ENCODE results near the gene IL1A.
"Not testable (repeated sequence)": the region's sequence is repeated elsewhere in the genome, so short reads cannot be mapped to it uniquely, and the experiment has no call there.

Gene IL1A, protein sequence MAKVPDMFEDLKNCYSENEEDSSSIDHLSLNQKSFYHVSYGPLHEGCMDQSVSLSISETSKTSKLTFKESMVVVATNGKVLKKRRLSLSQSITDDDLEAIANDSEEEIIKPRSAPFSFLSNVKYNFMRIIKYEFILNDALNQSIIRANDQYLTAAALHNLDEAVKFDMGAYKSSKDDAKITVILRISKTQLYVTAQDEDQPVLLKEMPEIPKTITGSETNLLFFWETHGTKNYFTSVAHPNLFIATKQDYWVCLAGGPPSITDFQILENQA

DNA sequence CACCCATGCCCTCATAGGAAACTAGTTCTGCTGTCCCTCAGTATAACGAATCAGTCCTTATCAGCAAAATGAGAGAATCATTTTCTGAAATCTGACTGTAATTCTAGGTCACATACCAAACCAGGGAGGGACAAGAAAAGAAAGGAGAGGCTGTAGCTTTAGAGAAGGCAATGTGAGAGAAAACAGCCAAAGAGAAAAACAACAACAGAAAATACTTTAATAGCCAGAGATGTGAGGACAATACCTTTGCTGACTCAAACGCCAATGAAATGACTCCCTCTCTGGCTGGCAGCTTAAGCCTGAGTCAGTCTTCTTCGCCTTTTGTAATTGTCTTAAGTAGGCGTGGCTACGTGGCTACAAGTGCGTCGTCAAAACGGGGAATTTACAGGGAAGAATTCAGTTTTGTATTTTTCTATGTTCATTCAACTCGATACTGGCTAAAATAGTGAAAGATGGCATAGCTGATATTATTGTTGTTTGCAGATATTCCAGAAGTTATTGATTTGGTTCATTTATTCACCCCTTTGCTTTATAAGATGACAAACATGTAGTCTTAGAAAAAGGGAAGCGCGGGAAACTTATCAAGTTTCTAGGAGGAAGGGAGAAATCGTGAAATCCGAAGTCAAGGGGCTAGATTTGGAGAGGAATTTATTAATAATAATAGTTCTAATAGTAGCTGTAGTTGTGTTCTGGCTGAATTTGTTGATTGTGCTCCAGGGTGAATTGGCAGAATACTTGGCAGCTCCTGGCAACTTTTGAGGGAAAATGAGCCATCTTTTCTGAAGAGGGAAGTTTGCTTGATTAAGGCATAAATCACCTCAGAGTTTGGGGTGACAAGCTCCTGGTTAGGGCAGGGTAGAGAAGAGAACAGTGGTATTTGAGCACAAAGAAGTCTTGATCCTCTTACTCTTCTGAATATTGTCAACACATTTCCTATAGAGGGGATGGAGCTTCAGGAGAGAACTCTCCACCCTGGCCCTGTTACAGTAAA, at the start of gene IL1A:
TSS of gene IL1A (minus strand) at position 295 of the 991 bp plus-strand sequence. CDS start 723 bp downstream, outside the sequence.
- Mint-ChIP-seq H3K27ac (no peak within 1 kb of the TSS), H3K4me1 (ENCODE audit: low read depth) (peaks cover 14% of the 10 kb centered on the region), H3K36me3 (ENCODE audit: low read depth) (no peaks in the 10 kb centered on the region)

DNA sequence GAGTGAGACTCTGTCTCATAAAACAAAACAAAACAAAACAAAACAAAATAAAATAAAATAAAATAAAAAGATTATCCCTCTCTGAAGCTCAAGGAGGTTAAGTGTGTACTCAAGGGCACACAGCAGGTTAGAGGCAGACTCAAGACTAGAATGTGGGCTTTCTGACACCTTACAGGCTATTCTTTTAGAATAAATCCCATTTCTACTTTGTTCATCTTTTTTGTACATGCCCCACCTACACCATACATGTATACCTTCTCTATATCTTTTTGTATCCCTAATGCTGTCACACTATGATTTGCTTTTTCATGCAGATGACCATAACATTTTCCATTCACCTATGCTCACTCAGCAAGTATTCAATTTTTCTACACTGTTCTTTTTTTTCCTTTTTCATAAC, 49.7 kb upstream of the IL1A start:
- Mint-ChIP-seq H3K27me3 (peaks cover 35% of the 10 kb centered on the region), H3K27ac (no peak overlapping the region), H3K4me1 (ENCODE audit: low read depth) (peaks cover 10% of the 10 kb centered on the region), H3K36me3 (ENCODE audit: low read depth) (no peaks in the 10 kb centered on the region), H3K9me3 (no peaks in the 10 kb centered on the region), H3K4me3 (no peak overlapping the region)

More for the DNA sequence above, at the start of gene IL1A:
- peaks cover 23% of the 10 kb centered on the region for H3K27me3 Mint-ChIP-seq
- no peaks in the 10 kb centered on the region for H3K9me3 Mint-ChIP-seq
- no peak within 1 kb of the TSS for H3K4me3 Mint-ChIP-seq

- not testable (repeated sequence) for H3K4me1 Mint-ChIP-seq (ENCODE audit: low read depth); H3K36me3 Mint-ChIP-seq (ENCODE audit: low read depth)
- H3K27me3 Mint-ChIP-seq, result peaks cover 32% of the 10 kb centered on the region
Observed at GRCh38 chr2:112833639-112833931, 49.3 kb upstream of the IL1A start.

DNA sequence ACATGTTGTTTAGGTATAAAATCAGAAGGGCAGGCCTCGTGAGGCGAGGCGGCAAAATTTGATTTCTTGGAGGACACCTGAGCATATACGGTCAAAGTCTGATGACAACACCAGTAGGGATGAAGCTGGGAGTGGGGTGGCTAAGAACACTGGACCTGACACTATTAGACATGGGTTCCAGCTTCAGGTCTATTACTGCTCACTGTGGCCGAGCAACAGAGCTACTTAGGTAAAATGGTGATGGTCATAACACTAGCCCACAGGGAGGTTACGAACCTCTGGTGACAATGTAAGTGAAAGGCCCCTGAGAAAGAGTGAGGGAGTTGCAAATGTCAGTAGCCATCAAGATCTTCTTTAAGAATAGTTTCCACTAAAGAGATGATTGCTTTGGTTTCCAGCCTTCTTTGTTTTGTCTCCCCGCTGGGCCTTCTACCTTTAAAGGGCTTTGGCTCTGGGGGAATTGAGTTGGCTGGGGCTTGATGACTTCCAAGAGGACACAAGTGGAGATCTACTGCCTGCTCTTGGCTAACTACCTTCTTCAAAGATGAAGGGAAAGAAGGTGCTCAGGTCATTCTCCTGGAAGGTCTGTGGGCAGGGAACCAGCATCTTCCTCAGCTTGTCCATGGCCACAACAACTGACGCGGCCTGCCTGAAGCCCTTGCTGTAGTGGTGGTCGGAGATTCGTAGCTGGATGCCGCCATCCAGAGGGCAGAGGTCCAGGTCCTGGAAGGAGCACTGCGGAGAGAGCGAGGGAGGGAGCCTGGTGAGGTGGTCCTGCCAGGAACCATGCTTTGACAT, 48.7 kb upstream of the IL1A start:
- no peaks in the 10 kb centered on the region for H3K36me3 Mint-ChIP-seq (ENCODE audit: low read depth)
- H3K27me3 Mint-ChIP-seq, result peaks cover 26% of the 10 kb centered on the region
- H3K27ac Mint-ChIP-seq, result no peak overlapping the region
- no peak overlapping the region for H3K4me3 Mint-ChIP-seq
- no peaks in the 10 kb centered on the region for H3K9me3 Mint-ChIP-seq
- peaks cover 10% of the 10 kb centered on the region for H3K4me1 Mint-ChIP-seq (ENCODE audit: low read depth)

More at GRCh38 chr2:112833639-112833931, 49.3 kb upstream of the IL1A start:
- H3K27ac Mint-ChIP-seq, H3K9me3 Mint-ChIP-seq, H3K4me3 Mint-ChIP-seq: not testable (repeated sequence)

DNA sequence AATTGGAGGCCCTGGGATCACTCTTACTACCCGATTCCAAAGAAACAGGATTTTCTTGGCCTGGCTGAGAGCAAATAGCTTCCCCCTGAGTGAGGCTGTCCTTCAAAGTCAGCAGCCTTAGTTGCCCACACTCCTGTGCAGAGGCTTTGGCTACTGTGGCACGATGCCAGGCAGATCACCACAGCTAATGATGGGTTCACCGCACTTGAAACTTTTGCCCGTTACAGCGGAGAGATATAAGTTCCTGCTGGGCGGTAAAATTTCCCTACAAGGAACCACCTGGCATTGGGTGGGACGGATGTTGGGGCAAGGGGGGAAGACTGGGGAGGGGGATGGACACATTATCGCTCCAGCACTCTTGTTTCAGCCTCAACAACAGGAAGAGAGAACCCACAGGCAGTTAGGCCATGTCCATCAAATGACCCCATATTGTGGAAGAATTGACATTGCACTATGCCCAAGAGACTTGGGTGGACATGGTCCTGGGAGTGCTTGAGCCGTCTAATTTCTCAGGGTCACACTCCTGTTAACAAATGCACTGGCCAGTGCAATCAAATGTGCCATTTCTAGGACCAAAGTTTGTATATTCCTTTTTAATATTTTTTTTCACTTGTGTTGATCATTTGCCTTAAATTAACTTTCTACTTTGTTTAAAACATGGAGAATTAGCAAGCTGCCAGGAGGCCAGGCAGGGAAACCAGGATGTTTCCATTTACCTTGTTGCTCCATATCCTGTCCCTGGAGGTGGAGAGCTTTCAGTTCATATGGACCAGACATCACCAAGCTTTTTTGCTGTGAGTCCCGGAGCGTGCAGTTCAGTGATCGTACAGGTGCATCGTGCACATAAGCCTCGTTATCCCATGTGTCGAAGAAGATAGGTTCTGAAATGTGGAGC, 47.9 kb upstream of the IL1A start:
- Mint-ChIP-seq H3K27ac (no peak overlapping the region), H3K4me3 (no peak overlapping the region), H3K9me3 (no peaks in the 10 kb centered on the region), H3K36me3 (ENCODE audit: low read depth) (no peaks in the 10 kb centered on the region), H3K4me1 (ENCODE audit: low read depth) (peaks cover 10% of the 10 kb centered on the region), H3K27me3 (peaks cover 26% of the 10 kb centered on the region)

GRCh38 chr2:112831513-112831845, 47.2 kb upstream of the IL1A start:
- H3K4me1 Mint-ChIP-seq (ENCODE audit: low read depth), result peaks cover 7% of the 10 kb centered on the region
- H3K27ac Mint-ChIP-seq, result no peak overlapping the region
- H3K9me3 Mint-ChIP-seq, result no peaks in the 10 kb centered on the region
- peaks cover 19% of the 10 kb centered on the region for H3K27me3 Mint-ChIP-seq
- H3K4me3 Mint-ChIP-seq, result no peak overlapping the region
- H3K36me3 Mint-ChIP-seq (ENCODE audit: low read depth), result no peaks in the 10 kb centered on the region

DNA sequence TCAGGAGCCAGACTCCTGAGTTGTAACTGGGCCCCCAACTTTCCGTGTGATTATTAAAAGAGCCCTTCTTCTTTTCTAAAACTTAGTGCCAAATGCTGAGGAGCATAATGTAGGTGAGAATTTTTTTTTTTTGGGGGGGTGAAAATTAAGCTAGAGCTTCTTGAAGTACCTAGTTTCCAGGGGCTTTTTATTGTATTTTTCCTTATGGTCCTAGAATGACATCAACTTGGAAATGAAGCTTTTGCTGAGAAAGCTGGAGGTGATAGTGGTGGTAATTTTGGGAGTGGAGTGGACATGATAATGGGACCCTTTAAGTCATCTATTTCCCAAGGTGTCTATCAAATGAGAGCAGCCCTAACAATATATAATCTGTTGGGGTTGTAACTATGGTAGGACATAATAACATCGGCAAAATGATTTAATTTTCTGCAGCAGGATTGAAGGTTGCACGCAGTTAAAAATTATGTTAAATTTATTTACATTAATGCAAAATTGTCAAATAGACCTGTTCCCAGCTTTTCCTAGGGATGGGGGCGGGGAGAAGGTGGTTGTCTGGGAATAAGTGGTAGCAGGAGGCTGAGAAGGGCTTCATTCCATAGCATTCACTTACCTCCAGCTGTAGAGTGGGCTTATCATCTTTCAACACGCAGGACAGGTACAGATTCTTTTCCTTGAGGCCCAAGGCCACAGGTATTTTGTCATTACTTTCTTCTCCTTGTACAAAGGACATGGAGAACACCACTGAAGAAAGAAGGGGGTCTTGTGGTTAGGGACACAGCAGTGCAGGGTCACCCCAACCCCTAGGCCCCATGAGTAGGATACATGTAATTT, 46.6 kb upstream of the IL1A start:
- no peaks in the 10 kb centered on the region for H3K9me3 Mint-ChIP-seq
- no peak overlapping the region for H3K4me3 Mint-ChIP-seq
- no peak overlapping the region for H3K27ac Mint-ChIP-seq
- H3K36me3 Mint-ChIP-seq (ENCODE audit: low read depth), result no peaks in the 10 kb centered on the region
- H3K27me3 Mint-ChIP-seq, result peaks cover 16% of the 10 kb centered on the region
- peaks cover 5% of the 10 kb centered on the region for H3K4me1 Mint-ChIP-seq (ENCODE audit: low read depth)

GRCh38 chr2:112829961-112830681, 45.8 kb upstream of the IL1A start:
- Mint-ChIP-seq H3K4me3 (no peak overlapping the region), H3K27me3 (peaks cover 16% of the 10 kb centered on the region), H3K27ac (no peak overlapping the region), H3K36me3 (ENCODE audit: low read depth) (no peaks in the 10 kb centered on the region), H3K9me3 (no peaks in the 10 kb centered on the region), H3K4me1 (ENCODE audit: low read depth) (peaks cover 10% of the 10 kb centered on the region)

DNA sequence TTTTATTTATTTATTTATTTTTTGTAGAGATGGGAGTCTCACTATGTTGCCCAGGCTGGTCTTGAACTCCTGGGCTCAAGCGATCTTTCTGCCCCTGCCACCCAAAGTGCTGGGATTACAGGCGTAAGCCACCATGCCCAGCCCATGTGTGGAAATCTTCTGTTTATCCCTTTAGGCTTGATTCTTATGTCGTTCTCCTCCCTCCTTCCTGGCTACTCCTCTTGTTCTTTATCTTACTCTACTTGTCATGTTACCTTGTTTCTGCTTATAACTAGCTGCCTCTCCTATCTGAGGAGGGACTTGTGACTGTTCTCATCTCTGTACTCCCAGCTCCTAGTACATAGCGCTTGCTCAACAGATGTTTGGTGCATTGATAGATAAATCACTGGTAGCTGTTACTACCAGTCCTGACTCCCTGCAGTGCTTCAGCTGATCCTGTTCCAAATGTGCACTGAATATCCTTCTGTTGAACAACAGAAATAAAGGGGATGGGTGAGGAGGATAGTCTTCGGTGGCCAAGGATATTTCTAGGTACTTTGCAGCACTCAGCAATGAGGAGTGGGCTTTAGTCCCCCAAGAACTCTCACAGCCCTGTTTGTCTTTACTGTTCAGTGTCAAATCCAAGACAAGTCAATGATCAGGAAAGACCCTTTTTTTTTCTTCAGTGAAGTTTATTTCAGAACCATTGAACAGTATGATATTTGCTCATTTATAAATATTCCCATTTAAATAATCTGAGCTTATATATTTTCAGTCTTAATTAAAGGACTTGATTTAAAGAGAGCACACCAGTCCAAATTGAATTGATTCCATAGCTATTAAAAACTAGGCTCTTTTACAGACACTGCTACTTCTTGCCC, 45.0 kb upstream of the IL1A start:
- Mint-ChIP-seq H3K4me1 (ENCODE audit: low read depth) (peaks cover 13% of the 10 kb centered on the region), H3K27ac (no peak overlapping the region), H3K36me3 (ENCODE audit: low read depth) (no peaks in the 10 kb centered on the region), H3K9me3 (no peaks in the 10 kb centered on the region), H3K4me3 (no peak overlapping the region), H3K27me3 (peaks cover 16% of the 10 kb centered on the region)

- Mint-ChIP-seq H3K27ac (no peak overlapping the region), H3K27me3 (peaks cover 16% of the 10 kb centered on the region), H3K36me3 (ENCODE audit: low read depth) (no peaks in the 10 kb centered on the region), H3K4me1 (ENCODE audit: low read depth) (peaks cover 15% of the 10 kb centered on the region), H3K4me3 (no peak overlapping the region), H3K9me3 (no peaks in the 10 kb centered on the region)
Observed at GRCh38 chr2:112828251-112828691, 44.0 kb upstream of the IL1A start.

- Mint-ChIP-seq H3K4me1 (ENCODE audit: low read depth) (peaks cover 17% of the 10 kb centered on the region), H3K4me3 (no peak overlapping the region), H3K27me3 (peaks cover 16% of the 10 kb centered on the region), H3K9me3 (no peaks in the 10 kb centered on the region), H3K27ac (no peak overlapping the region), H3K36me3 (ENCODE audit: low read depth) (no peaks in the 10 kb centered on the region)
Observed at GRCh38 chr2:112827604-112828185, 43.4 kb upstream of the IL1A start.

DNA sequence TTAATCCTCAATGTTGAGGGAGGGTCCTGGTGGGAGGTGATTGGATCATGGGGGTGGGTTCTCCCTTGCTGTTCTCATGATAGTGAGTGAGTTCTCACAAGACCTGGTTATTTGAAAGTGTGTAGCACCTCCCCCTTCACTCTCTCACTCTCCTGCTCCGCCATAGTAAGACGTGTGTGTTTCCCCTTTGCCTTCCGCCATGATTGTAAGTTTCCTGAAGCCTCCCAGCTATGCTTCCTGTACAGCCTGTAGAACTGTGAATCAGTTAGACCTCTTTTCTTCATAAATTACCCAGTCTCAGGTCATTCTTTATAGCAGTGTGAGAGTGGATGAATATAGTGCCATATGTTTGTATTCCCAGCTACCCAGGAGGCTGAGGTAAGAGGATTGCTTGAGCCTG, 42.7 kb upstream of the IL1A start:
- Mint-ChIP-seq H3K36me3 (ENCODE audit: low read depth) (no peaks in the 10 kb centered on the region), H3K27me3 (peaks cover 13% of the 10 kb centered on the region), H3K4me1 (ENCODE audit: low read depth) (peaks cover 24% of the 10 kb centered on the region), H3K9me3 (no peaks in the 10 kb centered on the region), H3K27ac (peak overlapping the region; percentile 11), H3K4me3 (no peak overlapping the region)

All from stimulated activated naive CD8-positive, alpha-beta T cell treated with anti-CD3 and anti-CD28 coated beads, Interleukin-15, Interleukin-2, amounts not matched to agents 100 ng/mL and 50 ng/mL, for 24 hours (primary cell).